Measurements from ENCODE around the gene CCDC157.
"Not testable (repeated sequence)": the region's sequence is repeated elsewhere in the genome, so short reads cannot be mapped to it uniquely, and the experiment has no call there.

Gene CCDC157

GRCh38 chr22:30336752-30337460 is 19.9 kb upstream of the CCDC157 start:
- Histone ChIP-seq H3F3A (ENCODE audit: control insufficient read depth, insufficient read depth) (no peaks in the 10 kb centered on the region), H3K36me3 (ENCODE audit: control insufficient read depth, low read length) (peaks cover 96% of the 10 kb centered on the region), H3K27me3 (ENCODE audit: control insufficient read depth, low read length) (no peaks in the 10 kb centered on the region), H3K9me2 (replicated peaks; ENCODE audit: control insufficient read depth, low read length) (no peaks in the 10 kb centered on the region), H3K4me2 (ENCODE audit: low read length) (no peak overlapping the region), H3K27ac (ENCODE audit: low read depth, low read length) (no peak overlapping the region), H3K9me3 (ENCODE audit: control insufficient read depth, insufficient read depth, low read length) (no peaks in the 10 kb centered on the region), H3K4me3 (ENCODE audit: low read length) (no peak overlapping the region), H4K20me1 (ENCODE audit: control insufficient read depth, insufficient read depth, low read depth, low read length) (no peaks in the 10 kb centered on the region), H3K4me1 (ENCODE audit: control insufficient read depth, low read length) (no peaks in the 10 kb centered on the region), H3K79me2 (ENCODE audit: control insufficient read depth, low read length) (no peaks in the 10 kb centered on the region)
- TF ChIP-seq, protein P1, sequence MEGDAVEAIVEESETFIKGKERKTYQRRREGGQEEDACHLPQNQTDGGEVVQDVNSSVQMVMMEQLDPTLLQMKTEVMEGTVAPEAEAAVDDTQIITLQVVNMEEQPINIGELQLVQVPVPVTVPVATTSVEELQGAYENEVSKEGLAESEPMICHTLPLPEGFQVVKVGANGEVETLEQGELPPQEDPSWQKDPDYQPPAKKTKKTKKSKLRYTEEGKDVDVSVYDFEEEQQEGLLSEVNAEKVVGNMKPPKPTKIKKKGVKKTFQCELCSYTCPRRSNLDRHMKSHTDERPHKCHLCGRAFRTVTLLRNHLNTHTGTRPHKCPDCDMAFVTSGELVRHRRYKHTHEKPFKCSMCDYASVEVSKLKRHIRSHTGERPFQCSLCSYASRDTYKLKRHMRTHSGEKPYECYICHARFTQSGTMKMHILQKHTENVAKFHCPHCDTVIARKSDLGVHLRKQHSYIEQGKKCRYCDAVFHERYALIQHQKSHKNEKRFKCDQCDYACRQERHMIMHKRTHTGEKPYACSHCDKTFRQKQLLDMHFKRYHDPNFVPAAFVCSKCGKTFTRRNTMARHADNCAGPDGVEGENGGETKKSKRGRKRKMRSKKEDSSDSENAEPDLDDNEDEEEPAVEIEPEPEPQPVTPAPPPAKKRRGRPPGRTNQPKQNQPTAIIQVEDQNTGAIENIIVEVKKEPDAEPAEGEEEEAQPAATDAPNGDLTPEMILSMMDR (IDR thresholded peaks at IDR 0.05; ENCODE audit: low read depth, low read length, poor library complexity, severe bottlenecking), result no peak

- no peak overlapping the region for H3K27ac ChIP-seq (ENCODE audit: low read depth, low read length)
- no peaks in the 10 kb centered on the region for H3K79me2 ChIP-seq (ENCODE audit: control insufficient read depth, low read length)
- H3K9me2 ChIP-seq (replicated peaks; ENCODE audit: control insufficient read depth, low read length), result no peaks in the 10 kb centered on the region
Observed at GRCh38 chr22:30337461-30337778, 19.4 kb upstream of the CCDC157 start.

GRCh38 chr22:30338341-30338740 is 18.5 kb upstream of the CCDC157 start:
- H3F3A ChIP-seq (ENCODE audit: control insufficient read depth, insufficient read depth); H3K79me2 ChIP-seq (ENCODE audit: control insufficient read depth, low read length); H3K9me2 ChIP-seq (replicated peaks; ENCODE audit: control insufficient read depth, low read length); H3K27ac ChIP-seq (ENCODE audit: low read depth, low read length); H3K27me3 ChIP-seq (ENCODE audit: control insufficient read depth, low read length); H3K4me3 ChIP-seq (ENCODE audit: low read length); H3K4me1 ChIP-seq (ENCODE audit: control insufficient read depth, low read length); H3K9me3 ChIP-seq (ENCODE audit: control insufficient read depth, insufficient read depth, low read length); H3K4me2 ChIP-seq (ENCODE audit: low read length); H4K20me1 ChIP-seq (ENCODE audit: control insufficient read depth, insufficient read depth, low read depth, low read length): not testable (repeated sequence)
- peaks cover 98% of the 10 kb centered on the region for H3K36me3 ChIP-seq (ENCODE audit: control insufficient read depth, low read length)

More at GRCh38 chr22:30337461-30337778, 19.4 kb upstream of the CCDC157 start:
- Histone ChIP-seq H3K36me3 (ENCODE audit: control insufficient read depth, low read length) (peaks cover 98% of the 10 kb centered on the region), H3K4me1 (ENCODE audit: control insufficient read depth, low read length) (no peaks in the 10 kb centered on the region), H3K27me3 (ENCODE audit: control insufficient read depth, low read length) (no peaks in the 10 kb centered on the region), H3F3A (ENCODE audit: control insufficient read depth, insufficient read depth) (no peaks in the 10 kb centered on the region), H4K20me1 (ENCODE audit: control insufficient read depth, insufficient read depth, low read depth, low read length) (no peaks in the 10 kb centered on the region), H3K4me2 (ENCODE audit: low read length) (no peak overlapping the region), H3K4me3 (ENCODE audit: low read length) (no peak overlapping the region), H3K9me3 (ENCODE audit: control insufficient read depth, insufficient read depth, low read length) (no peaks in the 10 kb centered on the region)
- TF ChIP-seq, protein P1 (IDR thresholded peaks at IDR 0.05; ENCODE audit: low read depth, low read length, poor library complexity, severe bottlenecking), result no peak
- TF ChIP-seq EZH2phosphoT487 (IDR thresholded peaks at IDR 0.05; ENCODE audit: borderline replicate concordance, low read length), result no peak

DNA sequence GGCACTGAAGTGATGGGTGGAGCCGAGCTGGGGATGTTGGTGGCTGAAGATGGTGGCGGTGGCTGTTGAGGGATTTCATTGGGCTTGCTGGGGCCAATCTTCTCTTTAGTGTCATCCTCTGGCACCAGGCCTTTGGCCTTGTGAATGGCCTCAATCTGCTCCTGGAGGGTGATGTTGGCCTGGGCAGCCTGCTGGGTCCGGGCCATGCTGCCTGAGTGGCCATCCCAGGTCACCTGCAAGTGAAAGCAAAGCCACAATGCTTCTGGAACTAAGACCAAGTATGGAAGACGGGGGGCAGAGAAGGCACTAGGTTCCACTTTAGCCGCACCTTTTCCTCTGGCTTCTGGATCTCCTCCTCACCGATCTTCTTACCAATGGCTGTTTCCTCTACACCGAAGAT is 18.0 kb upstream of the CCDC157 start:
- no peak overlapping the region for H3K27ac ChIP-seq (ENCODE audit: low read depth, low read length)
- H4K20me1 ChIP-seq (ENCODE audit: control insufficient read depth, insufficient read depth, low read depth, low read length), result no peaks in the 10 kb centered on the region
- no peaks in the 10 kb centered on the region for H3F3A ChIP-seq (ENCODE audit: control insufficient read depth, insufficient read depth)
- no peaks in the 10 kb centered on the region for H3K9me3 ChIP-seq (ENCODE audit: control insufficient read depth, insufficient read depth, low read length)
- H3K79me2 ChIP-seq (ENCODE audit: control insufficient read depth, low read length), result no peaks in the 10 kb centered on the region
- no peaks in the 10 kb centered on the region for H3K9me2 ChIP-seq (replicated peaks; ENCODE audit: control insufficient read depth, low read length)
- H3K36me3 ChIP-seq (ENCODE audit: control insufficient read depth, low read length), result peaks cover 98% of the 10 kb centered on the region
- H3K4me3 ChIP-seq (ENCODE audit: low read length), result no peak overlapping the region
- TF ChIP-seq, protein P1 (IDR thresholded peaks at IDR 0.05; ENCODE audit: low read depth, low read length, poor library complexity, severe bottlenecking), result no peak
- no peak for TF ChIP-seq EZH2phosphoT487 (IDR thresholded peaks at IDR 0.05; ENCODE audit: borderline replicate concordance, low read length)
- H3K27me3 ChIP-seq (ENCODE audit: control insufficient read depth, low read length), result no peaks in the 10 kb centered on the region
- no peak overlapping the region for H3K4me2 ChIP-seq (ENCODE audit: low read length)
- H3K4me1 ChIP-seq (ENCODE audit: control insufficient read depth, low read length), result no peaks in the 10 kb centered on the region

Data from DOHH2 (cell line).